Mesothelial cell of epicardium (in vitro differentiated cells): ENCODE data around the gene SYNE2. TPM values are rescaled to one million over a fixed set of nuclear protein-coding genes. Genes with fewer than 3 reads are reported as not detected.

Experiments
- DNase-seq, 2 experiments: peaks; one replicate each; pipeline ENCODE4 v3.0.0; 2021; ENCODE audit warnings: low spot score in 2 of 2; ENCODE audit not compliant: unreplicated experiment in 2 of 2
- H3K27ac Mint-ChIP-seq: 2 replicates; pipeline ENCODE4 v1.8.0; 2021; ENCODE audit warnings: mixed read lengths
- H3K27me3 Mint-ChIP-seq: 2 replicates; pipeline ENCODE4 v1.8.0; 2021; ENCODE audit warnings: low read depth, mixed read lengths
- H3K36me3 Mint-ChIP-seq: 2 replicates; pipeline ENCODE4 v1.8.0; 2021; ENCODE audit warnings: mixed read lengths
- H3K4me1 Mint-ChIP-seq: 2 replicates; pipeline ENCODE4 v1.8.0; 2021; ENCODE audit warnings: mixed read lengths
- H3K4me3 Mint-ChIP-seq: 2 replicates; pipeline ENCODE4 v1.8.0; 2021; ENCODE audit warnings: mild to moderate bottlenecking, moderate library complexity, mixed read lengths
- H3K9me3 Mint-ChIP-seq: 2 replicates; pipeline ENCODE4 v1.8.0; 2021; ENCODE audit warnings: mixed read lengths
- total RNA-seq: library from RNA; stranded (reverse); gene quantifications from 3 replicates; pipeline ENCODE4 v1.2.1, GENCODE V29; 2021
- TF ChIP-seq, protein P1 (sequence below): fragments of 200-600 bp; sonication (generic); IDR thresholded peaks from one replicate; pipeline ENCODE4 v1.5.0; 2021; ENCODE audit warnings: antibody characterized with exemption; ENCODE audit not compliant: unreplicated experiment

The SYNE2 gene
- total RNA-seq, 1 donor from 2014 or later: 87.1 TPM

DNA sequence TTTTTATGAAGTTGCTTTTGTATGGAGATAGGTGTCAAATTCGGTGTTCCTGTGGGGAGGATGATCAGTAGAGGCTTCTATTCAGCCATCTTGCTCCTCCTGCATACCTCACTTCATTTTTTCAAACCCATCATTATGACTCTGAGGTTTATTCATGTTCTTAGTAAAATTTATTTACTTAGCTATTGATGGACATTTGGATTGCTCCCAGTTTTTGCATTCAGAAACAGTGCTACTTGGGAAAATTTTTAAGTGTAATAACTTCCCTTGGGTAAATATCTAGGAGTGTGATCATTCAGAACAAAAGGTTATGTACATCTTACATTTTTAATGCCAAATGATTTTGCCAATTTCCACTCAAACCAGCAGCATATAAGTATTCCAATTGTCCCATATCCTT, 208.3 kb downstream of the SYNE2 start:
- Mint-ChIP-seq H3K36me3 (peaks cover 33% of the 10 kb centered on the region), H3K4me3 (no peak overlapping the region), H3K4me1 (peaks cover 24% of the 10 kb centered on the region), H3K27ac (peak overlapping the region; percentile 57), H3K9me3 (peaks cover 13% of the 10 kb centered on the region), H3K27me3 (no peaks in the 10 kb centered on the region)
- TF ChIP-seq, protein P1, sequence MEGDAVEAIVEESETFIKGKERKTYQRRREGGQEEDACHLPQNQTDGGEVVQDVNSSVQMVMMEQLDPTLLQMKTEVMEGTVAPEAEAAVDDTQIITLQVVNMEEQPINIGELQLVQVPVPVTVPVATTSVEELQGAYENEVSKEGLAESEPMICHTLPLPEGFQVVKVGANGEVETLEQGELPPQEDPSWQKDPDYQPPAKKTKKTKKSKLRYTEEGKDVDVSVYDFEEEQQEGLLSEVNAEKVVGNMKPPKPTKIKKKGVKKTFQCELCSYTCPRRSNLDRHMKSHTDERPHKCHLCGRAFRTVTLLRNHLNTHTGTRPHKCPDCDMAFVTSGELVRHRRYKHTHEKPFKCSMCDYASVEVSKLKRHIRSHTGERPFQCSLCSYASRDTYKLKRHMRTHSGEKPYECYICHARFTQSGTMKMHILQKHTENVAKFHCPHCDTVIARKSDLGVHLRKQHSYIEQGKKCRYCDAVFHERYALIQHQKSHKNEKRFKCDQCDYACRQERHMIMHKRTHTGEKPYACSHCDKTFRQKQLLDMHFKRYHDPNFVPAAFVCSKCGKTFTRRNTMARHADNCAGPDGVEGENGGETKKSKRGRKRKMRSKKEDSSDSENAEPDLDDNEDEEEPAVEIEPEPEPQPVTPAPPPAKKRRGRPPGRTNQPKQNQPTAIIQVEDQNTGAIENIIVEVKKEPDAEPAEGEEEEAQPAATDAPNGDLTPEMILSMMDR: no peak
- no peak for DNase-seq

DNA sequence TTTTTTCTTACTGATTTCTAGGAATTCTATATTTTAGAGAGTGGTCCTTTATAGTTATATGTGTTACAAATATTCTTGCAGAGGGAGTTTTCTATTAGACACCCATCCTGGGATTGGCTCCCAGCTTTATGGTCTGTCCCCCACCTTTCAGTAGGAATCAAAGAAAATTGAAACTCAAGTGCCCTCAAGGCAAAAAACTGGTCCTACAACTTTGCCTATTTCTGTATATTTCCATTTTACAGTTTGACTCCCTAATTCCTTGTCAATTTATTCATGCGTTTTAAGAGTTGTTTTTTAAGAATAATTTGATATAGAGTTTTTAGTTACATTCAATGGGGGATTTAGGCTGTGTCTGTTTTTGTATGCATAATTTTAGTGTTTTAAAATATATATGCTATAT, 208.9 kb downstream of the SYNE2 start:
- TF ChIP-seq, protein P1: no peak
- no peak overlapping the region for H3K4me3 Mint-ChIP-seq
- no peak for DNase-seq
- H3K4me1 Mint-ChIP-seq: peaks cover 24% of the 10 kb centered on the region
- peaks cover 35% of the 10 kb centered on the region for H3K36me3 Mint-ChIP-seq
- peak overlapping the region; percentile 57 for H3K27ac Mint-ChIP-seq
- no peaks in the 10 kb centered on the region for H3K27me3 Mint-ChIP-seq
- peaks cover 13% of the 10 kb centered on the region for H3K9me3 Mint-ChIP-seq

DNA sequence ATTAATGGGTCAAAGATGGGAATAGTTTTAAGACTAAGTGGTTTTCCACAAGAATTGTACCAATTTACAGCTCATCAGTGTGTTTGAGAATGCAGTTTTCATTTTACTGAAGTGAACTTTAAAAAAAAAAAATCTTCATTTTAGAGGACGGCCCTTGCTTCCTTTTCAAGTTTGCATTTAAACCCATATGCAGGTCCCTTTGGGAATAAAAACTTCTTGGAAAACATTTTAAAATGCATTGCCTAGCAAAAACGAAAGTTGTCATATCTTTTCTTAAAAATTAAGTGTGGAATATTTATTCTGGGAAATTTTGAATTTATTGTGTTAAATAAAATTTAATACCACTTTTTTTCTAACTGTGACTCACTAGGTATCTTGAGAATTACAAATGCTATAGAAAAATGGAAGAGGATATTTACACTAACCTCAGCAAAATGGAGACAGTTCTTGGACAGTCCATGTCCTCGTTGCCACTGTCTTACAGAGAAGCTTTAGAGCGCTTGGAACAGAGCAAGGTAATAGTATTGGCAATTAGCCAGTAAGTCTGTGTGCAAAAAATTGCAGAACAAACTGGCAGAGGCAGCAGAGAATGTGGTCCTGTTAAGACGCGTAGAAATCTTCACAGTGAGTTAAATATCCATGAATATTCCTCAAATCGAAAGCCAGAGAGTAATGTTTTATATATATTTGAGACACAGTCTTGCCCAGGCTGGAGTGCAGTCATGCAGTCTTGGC, 209.7 kb downstream of the SYNE2 start:
- peaks cover 29% of the 10 kb centered on the region for H3K36me3 Mint-ChIP-seq
- DNase-seq: no peak
- H3K27ac Mint-ChIP-seq: no peak overlapping the region

DNA sequence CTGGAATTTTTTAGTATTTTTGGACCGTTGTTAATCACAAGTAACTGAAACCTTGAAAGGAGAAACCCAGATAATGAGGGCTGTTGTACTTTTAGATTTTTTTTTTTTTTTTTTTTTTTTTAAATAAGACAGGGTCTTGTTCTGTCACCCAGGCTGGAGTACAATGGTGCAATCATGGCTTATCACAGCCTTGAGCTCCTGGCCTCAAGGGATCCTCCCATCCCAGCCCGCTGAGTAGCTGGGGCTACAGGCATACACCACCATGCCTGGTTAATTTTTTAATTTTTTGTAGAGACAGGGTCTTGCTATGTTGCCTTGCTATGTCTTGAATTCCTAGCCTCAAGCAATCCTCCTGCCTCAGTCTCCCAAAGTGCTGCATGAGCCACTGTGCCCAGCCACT, 211.6 kb downstream of the SYNE2 start:
- no peaks in the 10 kb centered on the region for H3K9me3 Mint-ChIP-seq

More for the DNA sequence above, 209.7 kb downstream of the SYNE2 start:
- Mint-ChIP-seq H3K9me3 (peaks cover 7% of the 10 kb centered on the region), H3K4me1 (peaks cover 24% of the 10 kb centered on the region), H3K4me3 (no peak overlapping the region), H3K27me3 (no peaks in the 10 kb centered on the region)
- TF ChIP-seq, protein P1: no peak

DNA sequence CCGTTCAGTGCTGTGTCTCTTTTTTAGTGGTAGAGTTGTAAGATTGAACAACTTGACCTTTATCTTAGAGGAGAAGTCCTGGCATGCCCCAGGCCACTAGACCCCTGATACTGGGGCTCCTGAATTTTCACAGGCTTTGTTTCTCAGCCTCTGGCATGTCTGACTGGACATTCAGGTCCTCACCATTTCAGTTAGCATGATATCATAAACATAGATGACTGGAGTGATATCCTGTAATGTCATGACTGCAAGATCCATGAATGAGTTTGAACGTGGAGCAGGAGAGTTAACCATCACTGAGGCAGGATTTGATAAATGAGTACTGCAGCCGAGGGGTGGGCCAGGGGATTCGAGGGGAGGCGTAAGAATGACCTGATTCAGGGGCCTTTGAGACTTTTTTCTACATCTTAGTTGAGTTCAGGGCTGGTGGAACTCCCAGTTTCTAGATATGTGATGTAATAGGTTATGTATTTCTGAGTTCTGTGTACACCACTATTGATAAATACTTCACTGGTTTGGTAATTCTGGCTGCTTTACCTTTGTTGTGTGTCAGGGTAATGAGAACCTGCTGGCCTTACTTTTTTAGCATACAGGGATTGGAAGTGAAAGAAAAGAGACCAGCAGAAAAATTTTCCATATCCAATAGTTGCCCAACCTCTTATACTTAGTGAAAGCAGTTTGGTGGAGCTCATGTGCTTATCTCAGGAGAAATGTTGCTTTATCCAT, 217.0 kb downstream of the SYNE2 start:
- H3K4me1 Mint-ChIP-seq: no peaks in the 10 kb centered on the region
- peaks cover 28% of the 10 kb centered on the region for H3K36me3 Mint-ChIP-seq
- H3K9me3 Mint-ChIP-seq: no peaks in the 10 kb centered on the region
- H3K27me3 Mint-ChIP-seq: no peaks in the 10 kb centered on the region
- TF ChIP-seq, protein P1: no peak
- DNase-seq: no peak
- H3K4me3 Mint-ChIP-seq: no peak overlapping the region
- H3K27ac Mint-ChIP-seq: no peak overlapping the region

More for the DNA sequence above, 211.6 kb downstream of the SYNE2 start:
- no peak for DNase-seq
- H3K27ac Mint-ChIP-seq: no peak overlapping the region
- H3K4me1 Mint-ChIP-seq: peaks cover 24% of the 10 kb centered on the region
- no peak overlapping the region for H3K4me3 Mint-ChIP-seq
- no peaks in the 10 kb centered on the region for H3K27me3 Mint-ChIP-seq
- H3K36me3 Mint-ChIP-seq: peaks cover 13% of the 10 kb centered on the region
- TF ChIP-seq, protein P1: no peak
